Prostate gland (tissue), 2 donors: ENCODE data around the gene TLR10. TPM values are rescaled to one million over a fixed set of nuclear protein-coding genes. Genes with fewer than 3 reads are reported as not detected.

ENCODE experiments used
- DNase-seq: peaks from one replicate; pipeline ENCODE4 v3.0.0-alpha.2; 2019; ENCODE audit warnings: low spot score
- H3K27ac ChIP-seq, 2 donors: fragments of 200-600 bp; sonication (generic); 2 replicates each; pipeline ENCODE4 v1.5.1; 2017 to 2019
- H3K27me3 ChIP-seq: fragments of 200-600 bp; sonication (generic); replicated peaks from 2 replicates; pipeline ENCODE4 v1.5.1; 2019; ENCODE audit not compliant: insufficient read depth
- H3K36me3 ChIP-seq, 2 donors: fragments of 200-600 bp; sonication (generic); 1 replicate in 1 of 2; 2 replicates in 1 of 2; pipeline versions ENCODE4 v1.5.1 to v1.8.1; 2017 to 2019
- H3K4me1 ChIP-seq: fragments of 200-600 bp; sonication (generic); replicated peaks from 2 replicates; pipeline ENCODE4 v1.5.1; 2019
- H3K4me3 ChIP-seq, 2 donors: fragments of 200-600 bp; sonication (generic); 2 replicates each; pipeline ENCODE4 v1.5.1; 2017 to 2019
- H3K9me3 ChIP-seq: fragments of 200-600 bp; sonication (generic); 2 replicates; pipeline ENCODE4 v1.5.1; 2017
- POLR2A ChIP-seq: fragments of 450-650 bp; IDR thresholded peaks from one replicate; pipeline ENCODE4 v1.6.1; 2016; ENCODE audit warnings: antibody characterized with exemption, mild to moderate bottlenecking
- POLR2AphosphoS5 ChIP-seq: sonication (generic); formaldehyde crosslinking; IDR thresholded peaks from one replicate; pipeline ENCODE4 v1.6.1; 2017; ENCODE audit warnings: antibody characterized with exemption
- WGBS: methylation state at CpG from one replicate; pipeline ENCODE4 v1.1.5; 2018; 5-methylcytosine and 5-hydroxymethylcytosine counted together
- intact Hi-C: fragments of 100-400 bp; cut with DNase I; formaldehyde crosslinking; loops from one replicate; pipeline ENCODE4 v1.14.2; 2022
- total RNA-seq, 2 donors: library from RNA; depleted of rRNA; stranded (reverse); fragments of >200 nt; gene quantifications; one replicate each; pipeline ENCODE4 v1.1.0, GENCODE V29; 2016
- TF ChIP-seq, protein P1 (sequence below), 4 experiments: fragments of 200-600 bp in 2 of 4; fragments of 450-650 bp in 2 of 4; sonication (generic) in 2 of 4; IDR thresholded peaks; 1 replicate in 3 of 4; 2 replicates in 1 of 4; pipeline ENCODE4 v1.5.1; 2016 to 2019; ENCODE audit warnings: antibody characterized with exemption in 4 of 4, mild to moderate bottlenecking in 2 of 4, moderate library complexity in 2 of 4

The TLR10 gene
- total RNA-seq, 2 donors from 2014 or later = 0.14 to 0.68 TPM

DNA sequence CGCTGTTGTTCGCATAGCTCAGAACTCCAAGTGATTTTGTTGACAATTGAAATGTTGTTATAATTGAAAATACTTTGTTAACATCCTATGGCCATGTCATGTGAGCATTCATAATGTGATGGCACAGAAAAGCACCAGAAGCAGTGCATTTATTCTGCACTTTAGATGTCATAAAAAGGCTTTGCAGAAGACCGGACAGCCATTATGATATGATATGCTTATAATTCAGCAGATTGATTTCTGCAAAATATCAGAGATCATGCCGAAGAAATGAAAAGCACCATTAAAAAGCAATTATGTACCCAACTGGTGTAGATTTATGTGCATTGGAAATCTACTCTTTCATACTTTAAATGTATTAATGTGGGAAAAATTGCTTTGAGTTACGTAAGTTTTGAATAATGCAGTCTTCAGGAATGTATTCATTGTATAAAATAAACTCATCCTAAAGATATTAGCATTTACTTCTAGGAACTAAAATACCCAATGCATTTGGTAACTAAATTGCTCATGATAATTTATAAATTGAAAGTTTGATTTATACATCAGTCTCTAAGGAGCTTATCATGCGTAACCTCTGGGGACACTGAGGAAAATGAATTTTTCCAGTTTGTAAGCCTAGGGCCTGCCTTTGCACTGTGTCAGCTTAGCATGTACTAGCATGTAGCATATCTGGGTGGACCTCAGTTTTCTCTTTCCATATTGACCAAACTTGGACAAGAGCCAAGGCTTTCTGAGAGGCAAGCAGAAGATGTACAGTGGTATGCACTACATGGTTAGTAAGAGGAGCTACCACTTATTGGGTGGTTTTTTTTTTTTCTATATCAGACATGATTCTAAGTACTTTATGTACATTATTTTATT lies 43.6 kb downstream of the TLR10 start:
- no peak for DNase-seq
- no peaks in the 10 kb centered on the region for H3K4me1 ChIP-seq
- H3K27ac ChIP-seq = no peak overlapping the region
- H3K9me3 ChIP-seq = no peaks in the 10 kb centered on the region
- TF ChIP-seq POLR2AphosphoS5 (no peak), POLR2A (no peak)
- TF ChIP-seq, protein P1, sequence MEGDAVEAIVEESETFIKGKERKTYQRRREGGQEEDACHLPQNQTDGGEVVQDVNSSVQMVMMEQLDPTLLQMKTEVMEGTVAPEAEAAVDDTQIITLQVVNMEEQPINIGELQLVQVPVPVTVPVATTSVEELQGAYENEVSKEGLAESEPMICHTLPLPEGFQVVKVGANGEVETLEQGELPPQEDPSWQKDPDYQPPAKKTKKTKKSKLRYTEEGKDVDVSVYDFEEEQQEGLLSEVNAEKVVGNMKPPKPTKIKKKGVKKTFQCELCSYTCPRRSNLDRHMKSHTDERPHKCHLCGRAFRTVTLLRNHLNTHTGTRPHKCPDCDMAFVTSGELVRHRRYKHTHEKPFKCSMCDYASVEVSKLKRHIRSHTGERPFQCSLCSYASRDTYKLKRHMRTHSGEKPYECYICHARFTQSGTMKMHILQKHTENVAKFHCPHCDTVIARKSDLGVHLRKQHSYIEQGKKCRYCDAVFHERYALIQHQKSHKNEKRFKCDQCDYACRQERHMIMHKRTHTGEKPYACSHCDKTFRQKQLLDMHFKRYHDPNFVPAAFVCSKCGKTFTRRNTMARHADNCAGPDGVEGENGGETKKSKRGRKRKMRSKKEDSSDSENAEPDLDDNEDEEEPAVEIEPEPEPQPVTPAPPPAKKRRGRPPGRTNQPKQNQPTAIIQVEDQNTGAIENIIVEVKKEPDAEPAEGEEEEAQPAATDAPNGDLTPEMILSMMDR (IDR thresholded peaks at IDR 0.05) = no peak
- no peaks in the 10 kb centered on the region for H3K27me3 ChIP-seq
- H3K36me3 ChIP-seq = no peaks in the 10 kb centered on the region
- no peak overlapping the region for H3K4me3 ChIP-seq
- 92% methylated on average over 6 of the region's 6 CpGs for WGBS
- intact Hi-C loops = no loop called here

GRCh38 chr4:38735870-38736269 lies 46.9 kb downstream of the TLR10 start:
- Histone ChIP-seq H3K4me1 (no peaks in the 10 kb centered on the region), H3K27ac (no peak overlapping the region), H3K27me3 (no peaks in the 10 kb centered on the region), H3K4me3 (no peak overlapping the region), H3K9me3 (no peaks in the 10 kb centered on the region), H3K36me3 (no peaks in the 10 kb centered on the region)
- intact Hi-C loops = no loop called here
- TF ChIP-seq, protein P1 (IDR thresholded peaks at IDR 0.05) = no peak
- TF ChIP-seq POLR2A (no peak), POLR2AphosphoS5 (no peak)
- WGBS = 93% methylated on average over 3 of the region's 3 CpGs
- no peak for DNase-seq

- H3K27me3 ChIP-seq = no peaks in the 10 kb centered on the region
- TF ChIP-seq POLR2A = no peak
- TF ChIP-seq, protein P1 (IDR thresholded peaks at IDR 0.05) = no peak
- TF ChIP-seq POLR2AphosphoS5 = no peak
- intact Hi-C loops = loop anchor here (5.0 kb wide), 2 partner anchors 63 to 418 kb away; no protein-coding TSS in a partner anchor
- H3K4me3 ChIP-seq = no peak overlapping the region
- WGBS = 98% methylated on average over 2 of the region's 2 CpGs
- no peaks in the 10 kb centered on the region for H3K36me3 ChIP-seq
- DNase-seq = no peak
- H3K27ac ChIP-seq = no peak overlapping the region
- no peaks in the 10 kb centered on the region for H3K4me1 ChIP-seq
- no peaks in the 10 kb centered on the region for H3K9me3 ChIP-seq
These were observed 47.9 kb downstream of the TLR10 start for GRCh38 chr4:38734911-38735310.

GRCh38 chr4:38734446-38734845 lies 48.3 kb downstream of the TLR10 start:
- no peak for TF ChIP-seq POLR2A
- TF ChIP-seq, protein P1 (IDR thresholded peaks at IDR 0.05) = no peak
- TF ChIP-seq POLR2AphosphoS5 = no peak
- intact Hi-C loops = loop anchor here (5.0 kb wide), 2 partner anchors 62 to 417 kb away; no protein-coding TSS in a partner anchor
- Histone ChIP-seq H3K4me3 (no peak overlapping the region), H3K4me1 (no peaks in the 10 kb centered on the region), H3K27me3 (no peaks in the 10 kb centered on the region), H3K36me3 (no peaks in the 10 kb centered on the region), H3K27ac (no peak overlapping the region), H3K9me3 (no peaks in the 10 kb centered on the region)
- no peak for DNase-seq
- WGBS = 71% methylated on average over 5 of the region's 5 CpGs

- intact Hi-C loops = loop anchor here (5.0 kb wide), 2 partner anchors 61 to 416 kb away; no protein-coding TSS in a partner anchor
- no peaks in the 10 kb centered on the region for H3K27me3 ChIP-seq
- H3K4me3 ChIP-seq = no peak overlapping the region
- no peaks in the 10 kb centered on the region for H3K4me1 ChIP-seq
- no peak for DNase-seq
- H3K27ac ChIP-seq = no peak overlapping the region
- TF ChIP-seq POLR2AphosphoS5 = no peak
- TF ChIP-seq, protein P1 (IDR thresholded peaks at IDR 0.05) = no peak
- TF ChIP-seq POLR2A = no peak
- 98% methylated on average over 2 of the region's 2 CpGs for WGBS
- no peaks in the 10 kb centered on the region for H3K9me3 ChIP-seq
- H3K36me3 ChIP-seq = no peaks in the 10 kb centered on the region
These were observed 49.1 kb downstream of the TLR10 start for GRCh38 chr4:38733663-38734062.
